Sigmoid colon (tissue), 7 donors: ENCODE data around the gene SAMM50. TPM values are rescaled to one million over a fixed set of nuclear protein-coding genes. Genes with fewer than 3 reads are reported as not detected.

ENCODE experiments used
- DNase-seq: peaks from one replicate; pipeline ENCODE4 v3.0.0-alpha.2; 2019
- H3K27ac ChIP-seq, 4 donors: fragments of 200-600 bp; sonication (generic); one replicate each; pipeline ENCODE4 v1.5.1; 2016 to 2019; ENCODE audit warnings: mild to moderate bottlenecking in 1 of 4
- H3K27me3 ChIP-seq, 3 donors: fragments of 200-600 bp; sonication (generic); one replicate each; pipeline ENCODE4 v1.5.1; 2019; ENCODE audit warnings: mild to moderate bottlenecking in 1 of 3
- H3K36me3 ChIP-seq, 4 donors: fragments of 200-600 bp; sonication (generic); one replicate each; pipeline ENCODE4 v1.5.1; 2016 to 2019
- H3K4me1 ChIP-seq, 4 donors: fragments of 200-600 bp; sonication (generic); one replicate each; pipeline ENCODE4 v1.5.1; 2017 to 2019
- H3K4me3 ChIP-seq, 4 donors: fragments of 200-600 bp; sonication (generic); one replicate each; pipeline ENCODE4 v1.5.1; 2017 to 2019; ENCODE audit warnings: mild to moderate bottlenecking in 2 of 4, moderate library complexity in 1 of 4
- H3K9me3 ChIP-seq, 4 donors: fragments of 200-600 bp in 3 of 4; sonication (generic) in 3 of 4; one replicate each; pipeline versions ENCODE4 v1.5.1 to v1.6.1; 2013 to 2019
- EP300 ChIP-seq, 4 donors: sonication (generic); formaldehyde crosslinking; IDR thresholded peaks; one replicate each; pipeline ENCODE4 v1.6.1; 2017; ENCODE audit warnings: antibody characterized with exemption in 4 of 4
- POLR2A ChIP-seq, 2 donors: fragments of 450-650 bp; IDR thresholded peaks; one replicate each; pipeline ENCODE4 v1.6.1; 2016; ENCODE audit warnings: antibody characterized with exemption in 2 of 2, mild to moderate bottlenecking in 2 of 2, moderate library complexity in 2 of 2
- POLR2AphosphoS5 ChIP-seq, 4 donors: sonication (generic); formaldehyde crosslinking; IDR thresholded peaks; one replicate each; pipeline ENCODE4 v1.6.1; 2017; ENCODE audit warnings: antibody characterized with exemption in 4 of 4
- WGBS, 2 donors: extraction: QIAGEN DNeasy Blood & Tissue Kit; methylation state at CpG; one replicate each; pipeline ENCODE4 v1.1.7; 2013; 5-methylcytosine and 5-hydroxymethylcytosine counted together
- intact Hi-C: fragments of 100-400 bp; cut with DNase I; formaldehyde crosslinking; loops from one replicate; pipeline ENCODE4 v1.15.1; 2023
- polyA plus RNA-seq, 3 donors: library from polyadenylated mRNA; stranded (reverse); fragments of 200-250 nt; gene quantifications; one replicate each; pipeline ENCODE4 v1.2.3, GENCODE V29; 2013
- total RNA-seq, 4 donors: library from RNA; depleted of rRNA; stranded (reverse); fragments of >200 nt; gene quantifications; one replicate each; pipeline ENCODE4 v1.1.0, GENCODE V29; 2016
- TF ChIP-seq, protein P1 (sequence below), 4 experiments: fragments of 450-650 bp in 3 of 4; fragments of 200-600 bp in 1 of 4; IDR thresholded peaks; one replicate each; pipeline ENCODE4 v1.5.1; 2016 to 2019; ENCODE audit warnings: antibody characterized with exemption in 4 of 4, mild to moderate bottlenecking in 3 of 4, moderate library complexity in 2 of 4
- donor health status: healthy with polysubstance abuse.
- donor health status: Bipolar disorder and iron deficiency.
- donor health status: healthy.

SAMM50 gene
- total and polyA plus RNA-seq, 7 donors: 21.3 to 46.5 (median 33.0) TPM

DNA sequence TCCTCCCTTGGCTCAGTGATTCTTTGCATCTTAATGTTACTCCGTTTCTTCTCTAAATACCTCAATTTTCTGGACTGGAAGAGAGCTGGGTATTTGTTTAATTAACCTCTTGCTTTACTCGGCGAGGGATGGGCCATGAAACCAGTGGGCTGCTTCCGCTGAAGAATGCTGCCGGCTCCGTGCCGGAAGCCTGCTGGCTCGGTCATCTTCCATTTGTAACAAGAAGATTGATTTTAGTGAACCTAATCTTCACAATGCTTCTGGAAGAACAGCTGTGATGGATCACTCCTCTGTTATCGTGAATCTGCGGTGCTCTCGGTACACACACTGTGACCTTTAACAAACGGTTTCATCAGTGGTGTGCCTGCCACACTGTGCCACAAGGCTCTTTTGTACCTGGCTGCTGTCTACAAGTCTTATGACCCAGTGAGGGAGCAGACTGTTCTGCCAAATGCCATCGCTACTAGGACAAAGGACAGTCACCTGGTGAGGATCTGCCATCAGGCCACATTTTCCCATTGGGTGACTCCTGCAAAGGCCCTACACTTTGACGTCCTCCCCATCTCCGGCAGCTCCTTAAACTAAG is 43.5 kb downstream of the SAMM50 start:
- H3K27me3 ChIP-seq: no peaks in the 10 kb centered on the region
- no peak overlapping the region for H3K4me3 ChIP-seq
- no peaks in the 10 kb centered on the region for H3K9me3 ChIP-seq
- DNase-seq: no peak
- H3K4me1 ChIP-seq: no peaks in the 10 kb centered on the region
- intact Hi-C loops: loop anchor here (10.0 kb wide), 1 partner anchor 326 kb away; no protein-coding TSS in a partner anchor
- peaks cover 0 to 60% (median 10%) of the 10 kb centered on the region in 4 donors for H3K36me3 ChIP-seq
- H3K27ac ChIP-seq: no peak overlapping the region
- TF ChIP-seq EP300 (IDR thresholded peaks at IDR 0.05) (no peak), POLR2A (IDR thresholded peaks at IDR 0.05) (no peak), POLR2AphosphoS5 (IDR thresholded peaks at IDR 0.05) (no peak)
- TF ChIP-seq, protein P1, sequence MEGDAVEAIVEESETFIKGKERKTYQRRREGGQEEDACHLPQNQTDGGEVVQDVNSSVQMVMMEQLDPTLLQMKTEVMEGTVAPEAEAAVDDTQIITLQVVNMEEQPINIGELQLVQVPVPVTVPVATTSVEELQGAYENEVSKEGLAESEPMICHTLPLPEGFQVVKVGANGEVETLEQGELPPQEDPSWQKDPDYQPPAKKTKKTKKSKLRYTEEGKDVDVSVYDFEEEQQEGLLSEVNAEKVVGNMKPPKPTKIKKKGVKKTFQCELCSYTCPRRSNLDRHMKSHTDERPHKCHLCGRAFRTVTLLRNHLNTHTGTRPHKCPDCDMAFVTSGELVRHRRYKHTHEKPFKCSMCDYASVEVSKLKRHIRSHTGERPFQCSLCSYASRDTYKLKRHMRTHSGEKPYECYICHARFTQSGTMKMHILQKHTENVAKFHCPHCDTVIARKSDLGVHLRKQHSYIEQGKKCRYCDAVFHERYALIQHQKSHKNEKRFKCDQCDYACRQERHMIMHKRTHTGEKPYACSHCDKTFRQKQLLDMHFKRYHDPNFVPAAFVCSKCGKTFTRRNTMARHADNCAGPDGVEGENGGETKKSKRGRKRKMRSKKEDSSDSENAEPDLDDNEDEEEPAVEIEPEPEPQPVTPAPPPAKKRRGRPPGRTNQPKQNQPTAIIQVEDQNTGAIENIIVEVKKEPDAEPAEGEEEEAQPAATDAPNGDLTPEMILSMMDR (IDR thresholded peaks at IDR 0.05): no peak
- WGBS, 2 donors: 91 to 95% methylated on average over 15 of the region's 15 CpGs

DNA sequence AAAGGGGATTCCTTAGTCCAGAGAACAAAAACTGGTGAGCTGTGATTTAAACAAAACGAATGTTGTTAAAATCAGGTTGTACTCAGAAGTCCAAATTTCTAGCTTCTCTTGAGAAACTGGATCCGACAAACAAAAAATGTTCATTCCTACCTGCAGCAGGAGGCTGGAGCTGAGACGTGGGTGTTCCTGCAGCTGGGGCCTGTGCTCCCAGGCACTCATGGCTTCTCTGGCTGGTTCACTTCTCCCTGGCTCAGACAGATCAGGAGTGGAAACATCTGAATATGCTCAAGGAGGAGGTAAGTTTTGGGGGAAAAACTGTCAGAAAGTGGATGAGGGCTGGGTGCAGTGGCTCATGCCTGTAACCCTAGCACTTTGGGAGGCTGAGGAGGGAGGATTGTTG is 44.1 kb downstream of the SAMM50 start:
- intact Hi-C loops: loop anchor here (10.0 kb wide), 1 partner anchor 325 kb away; no protein-coding TSS in a partner anchor
- Histone ChIP-seq H3K4me1 (no peaks in the 10 kb centered on the region), H3K36me3 (peaks cover 0 to 54% (median 10%) of the 10 kb centered on the region in 4 donors), H3K27me3 (no peaks in the 10 kb centered on the region), H3K9me3 (no peaks in the 10 kb centered on the region), H3K27ac (no peak overlapping the region), H3K4me3 (no peak overlapping the region)
- no peak for DNase-seq
- 96 to 97% methylated on average over 3 of the region's 3 CpGs for WGBS, 2 donors
- TF ChIP-seq POLR2A (IDR thresholded peaks at IDR 0.05) (no peak), EP300 (IDR thresholded peaks at IDR 0.05) (no peak), POLR2AphosphoS5 (IDR thresholded peaks at IDR 0.05) (no peak)
- TF ChIP-seq, protein P1 (IDR thresholded peaks at IDR 0.05): no peak

DNA sequence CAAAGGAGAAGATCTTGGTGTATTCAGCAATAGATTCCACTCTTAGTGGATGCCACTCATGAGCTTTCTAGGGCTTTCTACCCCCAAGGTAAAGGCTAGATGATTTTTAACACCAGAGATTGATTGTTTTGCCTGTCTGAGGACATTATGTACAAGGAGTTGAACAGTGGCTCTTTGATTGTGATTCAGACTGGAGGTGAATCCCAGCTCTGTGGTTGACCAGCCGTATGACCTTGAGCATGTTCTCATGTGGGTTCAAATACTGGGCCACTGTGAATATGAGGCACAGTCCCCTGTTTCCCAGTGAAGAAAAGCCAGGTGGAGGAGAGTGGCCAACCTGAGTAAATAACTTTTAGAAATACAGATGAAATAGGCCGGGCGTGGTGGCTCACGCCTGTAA is 44.9 kb downstream of the SAMM50 start:
- TF ChIP-seq POLR2AphosphoS5 (IDR thresholded peaks at IDR 0.05): no peak
- TF ChIP-seq, protein P1 (IDR thresholded peaks at IDR 0.05): no peak
- no peak for TF ChIP-seq POLR2A (IDR thresholded peaks at IDR 0.05)
- Histone ChIP-seq H3K27me3 (no peaks in the 10 kb centered on the region), H3K36me3 (peaks cover 0 to 46% (median 10%) of the 10 kb centered on the region in 4 donors), H3K27ac (no peak overlapping the region), H3K4me1 (no peaks in the 10 kb centered on the region), H3K4me3 (no peak overlapping the region), H3K9me3 (no peaks in the 10 kb centered on the region)
- 95 to 96% methylated on average over 4 of the region's 4 CpGs for WGBS, 2 donors
- no peak for DNase-seq
- intact Hi-C loops: no loop called here

DNA sequence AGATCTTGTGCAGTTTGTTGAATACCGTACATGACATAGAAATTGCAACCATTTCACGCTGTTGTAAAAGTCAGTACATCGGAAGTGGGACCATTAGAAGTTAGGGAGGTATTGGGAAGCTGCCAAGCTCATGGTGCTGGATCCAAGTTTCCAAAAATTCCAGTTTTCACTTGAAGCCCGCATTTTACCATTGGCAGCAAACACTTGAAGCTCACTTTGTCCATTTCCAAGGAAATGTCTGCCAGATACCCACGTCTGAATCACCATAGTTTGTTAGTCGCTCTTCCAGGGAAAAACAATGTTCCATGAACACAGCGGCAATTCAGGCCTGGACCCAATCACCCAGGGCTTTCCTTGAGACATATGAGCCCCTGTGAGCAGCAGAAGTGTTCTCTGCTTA is 46.3 kb downstream of the SAMM50 start:
- 94 to 95% methylated on average over 7 of the region's 7 CpGs for WGBS, 2 donors
- Histone ChIP-seq H3K27me3 (no peaks in the 10 kb centered on the region), H3K4me3 (no peak overlapping the region), H3K36me3 (peaks cover 0 to 34% (median 5%) of the 10 kb centered on the region in 4 donors), H3K4me1 (no peaks in the 10 kb centered on the region), H3K27ac (no peak overlapping the region), H3K9me3 (no peaks in the 10 kb centered on the region)
- no peak for DNase-seq
- intact Hi-C loops: no loop called here
- no peak for TF ChIP-seq POLR2AphosphoS5 (IDR thresholded peaks at IDR 0.05)
- TF ChIP-seq, protein P1 (IDR thresholded peaks at IDR 0.05): no peak
- no peak for TF ChIP-seq EP300 (IDR thresholded peaks at IDR 0.05)
- no peak for TF ChIP-seq POLR2A (IDR thresholded peaks at IDR 0.05)

DNA sequence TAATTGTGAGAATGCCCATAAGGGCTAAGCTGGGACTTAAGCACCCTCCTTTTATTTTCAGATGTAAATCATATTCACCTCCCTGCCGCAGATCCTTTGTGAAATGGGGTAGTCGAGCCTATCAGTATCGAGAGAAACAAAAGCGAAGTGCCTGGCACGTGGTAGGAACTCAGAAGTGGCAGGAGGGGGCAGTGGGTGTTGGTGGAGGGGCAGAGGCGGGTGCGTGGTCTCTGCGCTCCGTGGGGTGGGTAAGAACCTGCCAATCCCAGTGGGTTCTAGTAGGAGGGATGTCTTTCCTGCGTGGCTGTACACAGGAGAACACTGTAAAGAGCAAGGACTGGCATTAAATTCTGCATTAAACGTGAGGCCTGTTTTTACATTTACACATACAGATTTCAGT is 47.1 kb downstream of the SAMM50 start:
- WGBS, 2 donors: 93% methylated on average over 11 of the region's 11 CpGs
- Histone ChIP-seq H3K27me3 (no peaks in the 10 kb centered on the region), H3K4me1 (no peaks in the 10 kb centered on the region), H3K4me3 (no peak overlapping the region), H3K27ac (no peak overlapping the region), H3K36me3 (peaks cover 0 to 26% (median 0%) of the 10 kb centered on the region in 4 donors), H3K9me3 (no peaks in the 10 kb centered on the region)
- DNase-seq: no peak
- intact Hi-C loops: no loop called here
- TF ChIP-seq, protein P1 (IDR thresholded peaks at IDR 0.05): no peak
- TF ChIP-seq POLR2AphosphoS5 (IDR thresholded peaks at IDR 0.05) (no peak), POLR2A (IDR thresholded peaks at IDR 0.05) (no peak), EP300 (IDR thresholded peaks at IDR 0.05) (no peak)
